Jurkat, Clone E6-1 (cell line): ENCODE data around the gene FSTL5. TPM values are rescaled to one million over a fixed set of nuclear protein-coding genes. Genes with fewer than 3 reads are reported as not detected.
"Not testable (repeated sequence)": the region's sequence is repeated elsewhere in the genome, so short reads cannot be mapped to it uniquely, and the experiment has no call there.

ENCODE experiments used
- DNase-seq: peaks from one replicate; pipeline ENCODE4 v3.0.0-alpha.2; 2011; ENCODE audit warnings: low read depth, low spot score
- H3K4me3 ChIP-seq: 2 replicates; pipeline ENCODE4 v1.5.1; 2011; ENCODE audit warnings: mild to moderate bottlenecking, low read length, control low read depth, moderate library complexity
- polyA plus RNA-seq: library from polyadenylated mRNA; unstranded; fragments of >200 nt; gene quantifications from one replicate; pipeline ENCODE4 v1.2.1, GENCODE V29; 2012; ENCODE audit warnings: missing spikeins; ENCODE audit not compliant: insufficient read length, insufficient read depth

FSTL5 gene
- polyA plus RNA-seq, result not detected

GRCh38 chr4:162163892-162164759 lies at the start of gene FSTL5:
FSTL5 (minus strand) TSS chr4:162164000; CDS start chr4:162111396, 52,604 bp downstream.
- peak; percentile 11 for DNase-seq
- peak within 1 kb of the TSS; percentile 14 for H3K4me3 ChIP-seq

GRCh38 chr4:162209706-162210105 lies 45.9 kb upstream of the FSTL5 start:
- no peak overlapping the region for H3K4me3 ChIP-seq
- DNase-seq, result no peak

GRCh38 chr4:162203478-162203877 lies 39.7 kb upstream of the FSTL5 start:
- not testable (repeated sequence) for DNase-seq, H3K4me3 ChIP-seq

GRCh38 chr4:162201673-162202072 lies 37.9 kb upstream of the FSTL5 start:
- no peak for DNase-seq
- H3K4me3 ChIP-seq, result no peak overlapping the region

GRCh38 chr4:162170509-162170908 lies 6.7 kb upstream of the FSTL5 start:
- no peak overlapping the region for H3K4me3 ChIP-seq
- no peak for DNase-seq

- no peak overlapping the region for H3K4me3 ChIP-seq
- DNase-seq, result no peak
Observed at GRCh38 chr4:162164906-162165510, 1.2 kb upstream of the FSTL5 start.

GRCh38 chr4:162162672-162163071 lies 1.1 kb downstream of the FSTL5 start:
- DNase-seq, result no peak
- H3K4me3 ChIP-seq, result no peak overlapping the region

- H3K4me3 ChIP-seq, result no peak overlapping the region
- no peak for DNase-seq
Observed at GRCh38 chr4:162157241-162157640, 6.6 kb downstream of the FSTL5 start.

- H3K4me3 ChIP-seq, result no peak overlapping the region
- no peak for DNase-seq
Observed at GRCh38 chr4:162154862-162155540, 8.8 kb downstream of the FSTL5 start.

- no peak overlapping the region for H3K4me3 ChIP-seq
- no peak for DNase-seq
Observed at GRCh38 chr4:162151850-162152249, 11.9 kb downstream of the FSTL5 start.

- DNase-seq, result no peak
- no peak overlapping the region for H3K4me3 ChIP-seq
Observed at GRCh38 chr4:162151386-162151785, 12.4 kb downstream of the FSTL5 start.

- H3K4me3 ChIP-seq, result no peak overlapping the region
- DNase-seq, result no peak
Observed at GRCh38 chr4:162149644-162150043, 14.2 kb downstream of the FSTL5 start.

- H3K4me3 ChIP-seq, result no peak overlapping the region
- no peak for DNase-seq
Observed at GRCh38 chr4:162140051-162140683, 23.6 kb downstream of the FSTL5 start.

- no peak for DNase-seq
- no peak overlapping the region for H3K4me3 ChIP-seq
Observed at GRCh38 chr4:162139412-162139811, 24.4 kb downstream of the FSTL5 start.

- no peak for DNase-seq
- no peak overlapping the region for H3K4me3 ChIP-seq
Observed at GRCh38 chr4:162131256-162131655, 32.5 kb downstream of the FSTL5 start.

GRCh38 chr4:162126729-162127128 lies 37.1 kb downstream of the FSTL5 start:
- no peak overlapping the region for H3K4me3 ChIP-seq
- DNase-seq, result no peak

- DNase-seq, result no peak
- H3K4me3 ChIP-seq, result no peak overlapping the region
Observed at GRCh38 chr4:162117051-162117450, 46.7 kb downstream of the FSTL5 start.

- DNase-seq, result no peak
- no peak overlapping the region for H3K4me3 ChIP-seq
Observed at GRCh38 chr4:162116095-162116779, 47.6 kb downstream of the FSTL5 start.

- no peak overlapping the region for H3K4me3 ChIP-seq
- no peak for DNase-seq
Observed at GRCh38 chr4:162115333-162115732, 48.5 kb downstream of the FSTL5 start.
